ENCODE results near the gene CRTAP. TPM values are rescaled to one million over a fixed set of nuclear protein-coding genes. Genes with fewer than 3 reads are reported as not detected.
"Not testable (repeated sequence)": the region's sequence is repeated elsewhere in the genome, so short reads cannot be mapped to it uniquely, and the experiment has no call there.

Gene CRTAP
- total RNA-seq, 1 donor from 2014 or later, result 138 TPM

DNA sequence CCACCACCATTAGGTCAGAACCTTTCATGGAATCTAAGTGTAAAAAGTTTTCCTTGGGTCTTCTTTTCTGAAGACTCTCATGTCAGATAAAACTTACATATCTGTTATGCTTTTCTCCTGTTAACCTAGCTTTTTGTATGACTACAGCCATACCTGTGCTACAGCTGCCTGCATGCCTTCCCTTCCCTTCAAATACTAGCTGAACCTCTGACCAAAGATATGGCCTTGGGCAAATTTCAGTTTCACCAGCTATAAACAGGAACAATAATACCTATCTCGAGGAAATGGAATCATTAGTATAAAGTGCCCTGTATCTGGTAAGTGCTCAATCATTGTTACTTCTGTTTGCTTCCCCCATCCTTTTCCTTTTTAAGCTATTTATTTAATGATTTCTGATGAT, 41.9 kb upstream of the CRTAP start:
- peaks cover 36% of the 10 kb centered on the region for H3K4me1 Mint-ChIP-seq (ENCODE audit: unreplicated experiment)
- H3K9me3 Mint-ChIP-seq, result no peaks in the 10 kb centered on the region
- TF ChIP-seq, protein P1, sequence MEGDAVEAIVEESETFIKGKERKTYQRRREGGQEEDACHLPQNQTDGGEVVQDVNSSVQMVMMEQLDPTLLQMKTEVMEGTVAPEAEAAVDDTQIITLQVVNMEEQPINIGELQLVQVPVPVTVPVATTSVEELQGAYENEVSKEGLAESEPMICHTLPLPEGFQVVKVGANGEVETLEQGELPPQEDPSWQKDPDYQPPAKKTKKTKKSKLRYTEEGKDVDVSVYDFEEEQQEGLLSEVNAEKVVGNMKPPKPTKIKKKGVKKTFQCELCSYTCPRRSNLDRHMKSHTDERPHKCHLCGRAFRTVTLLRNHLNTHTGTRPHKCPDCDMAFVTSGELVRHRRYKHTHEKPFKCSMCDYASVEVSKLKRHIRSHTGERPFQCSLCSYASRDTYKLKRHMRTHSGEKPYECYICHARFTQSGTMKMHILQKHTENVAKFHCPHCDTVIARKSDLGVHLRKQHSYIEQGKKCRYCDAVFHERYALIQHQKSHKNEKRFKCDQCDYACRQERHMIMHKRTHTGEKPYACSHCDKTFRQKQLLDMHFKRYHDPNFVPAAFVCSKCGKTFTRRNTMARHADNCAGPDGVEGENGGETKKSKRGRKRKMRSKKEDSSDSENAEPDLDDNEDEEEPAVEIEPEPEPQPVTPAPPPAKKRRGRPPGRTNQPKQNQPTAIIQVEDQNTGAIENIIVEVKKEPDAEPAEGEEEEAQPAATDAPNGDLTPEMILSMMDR (conservative IDR thresholded peaks at IDR 0.05), result no peak
- peaks cover 24% of the 10 kb centered on the region for H3K36me3 Mint-ChIP-seq
- H3K27ac Mint-ChIP-seq, result no peak overlapping the region
- no peak overlapping the region for H3K4me3 Mint-ChIP-seq
- no peaks in the 10 kb centered on the region for H3K27me3 Mint-ChIP-seq
- DNase-seq (ENCODE audit: extremely low spot score, unreplicated experiment), result no peak

DNA sequence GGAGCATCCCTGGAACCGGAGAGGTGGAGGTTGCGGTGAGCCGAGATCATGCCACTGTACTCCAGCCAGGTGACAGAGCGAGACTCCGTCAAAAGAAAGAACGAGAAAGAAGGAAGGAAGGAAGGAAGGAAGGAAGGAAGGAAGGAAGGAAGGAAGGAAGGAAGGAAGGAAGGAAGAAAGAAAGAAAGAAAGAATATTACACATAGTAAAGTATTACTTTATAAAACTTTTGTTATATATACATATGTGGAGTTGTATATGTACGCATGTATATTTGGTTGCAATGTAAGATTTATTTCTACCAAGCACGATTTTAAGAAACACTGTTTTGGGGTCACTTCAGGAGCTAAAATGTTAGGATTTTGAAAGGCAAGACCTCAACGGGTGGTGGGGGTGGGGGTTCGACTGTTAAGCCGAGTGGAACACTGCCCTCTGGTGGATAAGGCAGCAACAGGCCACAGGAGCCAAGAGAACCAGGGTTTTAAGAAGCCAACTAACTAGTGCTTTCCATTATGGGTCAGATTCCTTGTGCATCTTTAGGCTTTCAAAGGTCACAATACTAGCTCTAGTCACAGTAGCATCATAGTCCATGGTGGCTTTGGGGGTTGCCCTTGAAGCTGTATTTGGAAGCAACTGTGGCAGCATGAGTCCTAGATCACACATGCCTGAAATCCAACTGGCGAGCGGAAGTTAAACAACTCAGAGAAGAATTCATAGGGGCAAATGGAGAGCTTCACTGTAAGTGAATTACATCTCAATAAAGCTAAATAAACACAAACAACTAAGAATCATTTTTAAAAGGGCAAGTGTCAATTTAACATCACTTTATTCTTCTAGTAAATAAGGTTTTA, 39.4 kb upstream of the CRTAP start:
- H3K4me1 Mint-ChIP-seq (ENCODE audit: unreplicated experiment), result peaks cover 33% of the 10 kb centered on the region

GRCh38 chr3:33075995-33076394, 37.8 kb upstream of the CRTAP start:
- no peak overlapping the region for H3K4me3 Mint-ChIP-seq
- H3K36me3 Mint-ChIP-seq, result peaks cover 23% of the 10 kb centered on the region
- no peak overlapping the region for H3K27ac Mint-ChIP-seq
- H3K4me1 Mint-ChIP-seq (ENCODE audit: unreplicated experiment), result peaks cover 22% of the 10 kb centered on the region
- H3K27me3 Mint-ChIP-seq, result no peaks in the 10 kb centered on the region
- no peak for DNase-seq (ENCODE audit: extremely low spot score, unreplicated experiment)
- no peaks in the 10 kb centered on the region for H3K9me3 Mint-ChIP-seq
- TF ChIP-seq, protein P1 (conservative IDR thresholded peaks at IDR 0.05), result no peak

More for the DNA sequence above, 39.4 kb upstream of the CRTAP start:
- Mint-ChIP-seq H3K27me3 (no peaks in the 10 kb centered on the region), H3K27ac (no peak overlapping the region), H3K4me3 (no peak overlapping the region), H3K36me3 (peaks cover 20% of the 10 kb centered on the region), H3K9me3 (no peaks in the 10 kb centered on the region)
- TF ChIP-seq, protein P1 (conservative IDR thresholded peaks at IDR 0.05), result peak; percentile 93
- DNase-seq (ENCODE audit: extremely low spot score, unreplicated experiment), result no peak

GRCh38 chr3:33076952-33077351, 36.9 kb upstream of the CRTAP start:
- no peak for DNase-seq (ENCODE audit: extremely low spot score, unreplicated experiment)
- H3K9me3 Mint-ChIP-seq, result no peaks in the 10 kb centered on the region
- H3K27ac Mint-ChIP-seq, result no peak overlapping the region
- no peak overlapping the region for H3K4me3 Mint-ChIP-seq
- H3K36me3 Mint-ChIP-seq, result peaks cover 19% of the 10 kb centered on the region
- peaks cover 13% of the 10 kb centered on the region for H3K4me1 Mint-ChIP-seq (ENCODE audit: unreplicated experiment)
- no peaks in the 10 kb centered on the region for H3K27me3 Mint-ChIP-seq
- TF ChIP-seq, protein P1 (conservative IDR thresholded peaks at IDR 0.05), result no peak

- TF ChIP-seq, protein P1 (conservative IDR thresholded peaks at IDR 0.05), result no peak
- Mint-ChIP-seq H3K36me3 (peaks cover 17% of the 10 kb centered on the region), H3K27ac (no peak overlapping the region), H3K27me3 (no peaks in the 10 kb centered on the region), H3K9me3 (no peaks in the 10 kb centered on the region), H3K4me3 (no peak overlapping the region), H3K4me1 (ENCODE audit: unreplicated experiment) (peaks cover 10% of the 10 kb centered on the region)
- no peak for DNase-seq (ENCODE audit: extremely low spot score, unreplicated experiment)
These were observed 35.8 kb upstream of the CRTAP start for GRCh38 chr3:33077976-33078375.

GRCh38 chr3:33079813-33080212, 34.0 kb upstream of the CRTAP start:
- H3K27me3 Mint-ChIP-seq, H3K27ac Mint-ChIP-seq: not testable (repeated sequence)

More at GRCh38 chr3:33079813-33080212, 34.0 kb upstream of the CRTAP start:
- not testable (repeated sequence) for H3K9me3 Mint-ChIP-seq; DNase-seq (ENCODE audit: extremely low spot score, unreplicated experiment); H3K4me3 Mint-ChIP-seq
- peaks cover 17% of the 10 kb centered on the region for H3K4me1 Mint-ChIP-seq (ENCODE audit: unreplicated experiment)
- H3K36me3 Mint-ChIP-seq, result peaks cover 18% of the 10 kb centered on the region

Data from type B pancreatic cell (in vitro differentiated cells).